HepG2 (cell line): ENCODE data around the gene MEIS1. TPM values are rescaled to one million over a fixed set of nuclear protein-coding genes. Genes with fewer than 3 reads are reported as not detected.

Experiments
- ATAC-seq: fragments of 200-7000 bp; cut with Tn5 transposase; 3 replicates; pipeline ENCODE4 v1.9.1; 2020; ENCODE audit warnings: mild to moderate bottlenecking, moderate library complexity
- BruUV-seq: library from RNA; stranded (reverse); fragments of 400-500 nt; replicated peaks from 2 replicates; lab custom pipeline; 2021; lab: Mats Ljungman, UMichigan
- CTCF ChIA-PET: fragments of 300-600 bp; formaldehyde crosslinking; extraction: SDS; loops from one replicate; lab custom pipeline; 2021; ENCODE audit warnings: low total read pairs, inconsistent platforms, low intra/inter-chr PET ratio; lab: Yijun Ruan, JAX
- POLR2A ChIA-PET: fragments of 350-600 bp; sonication (Branson Sonifier 250); formaldehyde crosslinking; loops from one replicate; lab custom pipeline; 2020; ENCODE audit warnings: antibody characterized with exemption, inconsistent platforms; lab: Yijun Ruan, JAX
- DNase-seq: peaks from one replicate; pipeline ENCODE4 v3.0.0-alpha.2; 2015; ENCODE audit warnings: low spot score
- FAIRE-seq: peaks from 3 replicates; lab custom pipeline; 2011; peaks lifted over from hg19 to GRCh38; lab: Jason Lieb, UNC
- H2AFZ ChIP-seq: one replicate; pipeline ENCODE4 v1.6.1; 2011; ENCODE audit warnings: low read length, inconsistent platforms
- H3K27ac ChIP-seq: fragments of 300-600 bp; 3 replicates; pipeline ENCODE4 v1.8.0; 2011; ENCODE audit warnings: mixed run types, mild to moderate bottlenecking, mixed read lengths, low read length, inconsistent platforms; ENCODE audit not compliant: insufficient read depth; ENCODE audit errors: extremely low read length
- H3K27me3 ChIP-seq, 2 experiments: fragments of 200-600 bp in 1 of 2; 2 replicates in 1 of 2; 3 replicates in 1 of 2; pipeline versions ENCODE4 v1.6.0 to v1.8.0; 2011; ENCODE audit warnings: low read length in 2 of 2, mild to moderate bottlenecking in 2 of 2, moderate library complexity in 2 of 2, inconsistent platforms in 1 of 2; ENCODE audit not compliant: insufficient read depth in 2 of 2, control insufficient read depth in 1 of 2
- H3K36me3 ChIP-seq, 2 experiments: fragments of 200-600 bp in 1 of 2; replicated peaks in 1 of 2; 2 replicates in 1 of 2; 3 replicates in 1 of 2; pipeline versions ENCODE4 v1.5.1 to v1.8.0; 2011; ENCODE audit warnings: low read length in 2 of 2, inconsistent platforms in 1 of 2; ENCODE audit not compliant: insufficient read depth in 2 of 2, control insufficient read depth in 1 of 2
- H3K4me1 ChIP-seq: 2 replicates; pipeline ENCODE4 v1.5.1; 2012; ENCODE audit warnings: low read length, inconsistent platforms; ENCODE audit not compliant: insufficient read depth
- H3K4me2 ChIP-seq: 2 replicates; pipeline ENCODE4 v1.6.0; 2011; ENCODE audit warnings: low read depth, low read length, inconsistent platforms
- H3K4me3 ChIP-seq, 3 experiments: fragments of 200-600 bp in 1 of 3; sonication (generic), shearing (Covaris generic) in 1 of 3; replicated peaks in 1 of 3; 2 replicates each; pipeline ENCODE4 v1.5.1; 2011 to 2016; ENCODE audit warnings: low read length in 3 of 3, inconsistent platforms in 2 of 3, low read depth in 2 of 3, mild to moderate bottlenecking in 2 of 3, control low read depth in 1 of 3, mixed read lengths in 1 of 3; ENCODE audit not compliant: insufficient read depth in 1 of 3
- H3K79me2 ChIP-seq: one replicate; pipeline ENCODE4 v1.6.1; 2011; ENCODE audit warnings: low read length, inconsistent platforms; ENCODE audit not compliant: insufficient read depth
- H3K9ac ChIP-seq: 2 replicates; pipeline ENCODE4 v1.6.0; 2011; ENCODE audit warnings: mild to moderate bottlenecking, low read depth, low read length, inconsistent platforms; ENCODE audit not compliant: insufficient read depth
- H3K9me3 ChIP-seq: 2 replicates; pipeline ENCODE4 v1.5.1; 2012; ENCODE audit warnings: mild to moderate bottlenecking, low read length
- H4K20me1 ChIP-seq: 2 replicates; pipeline ENCODE4 v1.6.0; 2011; ENCODE audit warnings: inconsistent platforms, mild to moderate bottlenecking, low read length, moderate library complexity; ENCODE audit not compliant: insufficient read depth
- CREM ChIP-seq, 2 experiments: sonication (generic) in 1 of 2; formaldehyde crosslinking in 1 of 2; IDR thresholded peaks; 2 replicates each; pipeline versions ENCODE4 v1.4.0 to v1.6.1; 2016 to 2020; ENCODE audit warnings: antibody characterized with exemption in 1 of 2, mild to moderate bottlenecking in 1 of 2, missing genetic modification reagents in 1 of 2
- ESRRA ChIP-seq: sonication (generic); formaldehyde crosslinking; IDR thresholded peaks from 2 replicates; pipeline ENCODE4 v1.5.1; 2020; ENCODE audit warnings: mild to moderate bottlenecking, low read depth, missing genetic modification reagents
- HDAC6 ChIP-seq: fragments of 200-600 bp; sonication (generic); IDR thresholded peaks from 2 replicates; pipeline ENCODE4 v1.7.0; 2017; ENCODE audit warnings: mild to moderate bottlenecking, antibody characterized with exemption, low read length, low read depth
- HNRNPLL ChIP-seq: fragments of 200-400 bp; formaldehyde crosslinking; IDR thresholded peaks from 2 replicates; pipeline ENCODE4 v1.6.1; 2017; ENCODE audit warnings: mild to moderate bottlenecking, low read depth, low read length; ENCODE audit not compliant: poor library complexity, severe bottlenecking
- KDM3A ChIP-seq: IDR thresholded peaks from 2 replicates; pipeline ENCODE4 v1.6.1; 2018; ENCODE audit warnings: low read depth, missing compliant biosample characterization
- KLF11 ChIP-seq: IDR thresholded peaks from 2 replicates; pipeline ENCODE4 v1.6.1; 2016; ENCODE audit warnings: missing compliant biosample characterization
- NR3C1 ChIP-seq: sonication (generic); formaldehyde crosslinking; IDR thresholded peaks from 2 replicates; pipeline ENCODE4 v1.4.0; 2020; ENCODE audit warnings: missing genetic modification reagents
- RARG ChIP-seq: sonication (generic); formaldehyde crosslinking; IDR thresholded peaks from 2 replicates; pipeline ENCODE4 v1.4.0; 2020; ENCODE audit warnings: low read depth, mild to moderate bottlenecking, missing genetic modification reagents
- ZNF121 ChIP-seq: sonication (generic); formaldehyde crosslinking; IDR thresholded peaks from 2 replicates; pipeline ENCODE4 v1.5.0; 2020; ENCODE audit warnings: mild to moderate bottlenecking, missing genetic modification reagents
- ZNF292 ChIP-seq: sonication (generic); formaldehyde crosslinking; IDR thresholded peaks from 2 replicates; pipeline ENCODE4 v1.8.1; 2022; ENCODE audit warnings: mild to moderate bottlenecking, low read depth, missing genetic modification reagents, borderline replicate concordance
- ZNF430 ChIP-seq: sonication (generic); formaldehyde crosslinking; IDR thresholded peaks from 2 replicates; pipeline ENCODE4 v1.9.0; 2021; ENCODE audit warnings: mild to moderate bottlenecking, missing genetic modification reagents
- ZNF839 ChIP-seq: sonication (generic); formaldehyde crosslinking; IDR thresholded peaks from 2 replicates; pipeline ENCODE4 v1.4.0; 2020; ENCODE audit warnings: missing genetic modification reagents, mild to moderate bottlenecking, borderline replicate concordance
- WGBS: methylation state at CpG from one replicate; pipeline ENCODE4 v1.1.6; 2017; ENCODE audit warnings: low lambda C conversion rate; 5-methylcytosine and 5-hydroxymethylcytosine counted together
- in situ Hi-C: cut with HindIII; loops from 2 replicates; pipeline ENCODE4 v1.10.0; 2017; ENCODE audit warnings: low pct_unique_long_range_greater_than_20kb; ENCODE audit not compliant: extremely low pct_ligation_motif_present
- intact Hi-C: fragments of 100-400 bp; cut with micrococcal nuclease; formaldehyde crosslinking; loops from one replicate; pipeline ENCODE4 v1.10.0; 2022; ENCODE audit not compliant: unreplicated experiment
- polyA plus RNA-seq, 8 experiments: library from polyadenylated mRNA; depleted of rRNA in 3 of 8; stranded (reverse) in 7 of 8; unstranded in 1 of 8; fragments of >200 nt; fragmentation: Illumina TruSeq in 4 of 8; extraction: Trizol in 4 of 8; gene quantifications; 2 replicates each; pipeline versions ENCODE4 v1.2.1 to v1.2.3, GENCODE V29; 2011 to 2016; ENCODE audit warnings: low read depth in 4 of 8, missing spikeins in 1 of 8, mixed read lengths in 1 of 8; ENCODE audit not compliant: insufficient read depth in 1 of 8
- total RNA-seq, 5 experiments: library from RNA; depleted of rRNA; stranded (reverse); fragments of >200 nt; fragmentation: Illumina TruSeq; extraction: Trizol; gene quantifications; 2 replicates each; pipeline ENCODE4 v1.2.3, GENCODE V29; 2016; ENCODE audit warnings: low read depth in 1 of 5
- TF ChIP-seq, protein P1 (sequence below): sonication (generic); formaldehyde crosslinking; IDR thresholded peaks from 2 replicates; pipeline ENCODE4 v1.9.0; 2021; ENCODE audit warnings: mild to moderate bottlenecking, missing genetic modification reagents
- TF ChIP-seq, protein P2 (sequence below): IDR thresholded peaks from 2 replicates; pipeline ENCODE4 v1.6.1; 2016; ENCODE audit warnings: mild to moderate bottlenecking, missing biosample characterization, missing genetic modification reagents
- TF ChIP-seq, protein P3 (sequence below): IDR thresholded peaks from 2 replicates; pipeline ENCODE4 v1.6.1; 2012; ENCODE audit warnings: inconsistent platforms
- TF ChIP-seq, protein P4 (sequence below): sonication (generic); formaldehyde crosslinking; IDR thresholded peaks from 2 replicates; pipeline ENCODE4 v1.8.1; 2022; ENCODE audit warnings: low read depth, mild to moderate bottlenecking, missing genetic modification reagents

MEIS1 gene
- total and polyA plus RNA-seq, 2 of the 13 experiments (the other 11 are each of a cell fraction or from before 2014, with no cell fraction given): 3.8 to 6.0 TPM

DNA sequence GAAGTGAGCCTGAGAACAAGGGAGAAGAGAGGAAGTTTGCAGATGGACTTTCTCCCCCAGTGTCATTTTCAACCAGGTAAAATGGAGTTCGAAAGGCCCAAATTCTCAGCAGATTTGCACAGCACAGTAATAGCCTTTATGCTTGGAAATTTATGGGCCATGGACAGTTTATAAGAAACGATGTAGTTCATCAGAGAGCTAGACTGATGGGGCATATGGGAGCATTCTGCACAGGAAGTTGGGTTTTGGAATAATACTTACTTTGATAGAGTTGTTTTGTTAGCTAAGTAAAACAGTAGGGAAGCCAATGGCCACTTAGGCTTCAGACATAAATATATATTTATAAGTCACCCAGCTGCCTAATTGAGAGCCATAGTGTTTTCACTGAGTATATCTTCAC lies 169.4 kb downstream of the MEIS1 start:
- Histone ChIP-seq H3K27me3 (no peaks in the 10 kb centered on the region), H3K36me3 (no peaks in the 10 kb centered on the region), H2AFZ (no peak overlapping the region), H3K4me3 (no peak overlapping the region), H4K20me1 (no peaks in the 10 kb centered on the region), H3K79me2 (no peaks in the 10 kb centered on the region), H3K27ac (no peak overlapping the region), H3K9me3 (no peaks in the 10 kb centered on the region), H3K4me2 (no peak overlapping the region), H3K4me1 (no peaks in the 10 kb centered on the region), H3K9ac (no peak overlapping the region)
- in situ Hi-C loops (no loop called here), intact Hi-C loops (no loop called here)
- FAIRE-seq: no peak
- no peak for DNase-seq
- BruUV-seq: no TSS peak
- POLR2A ChIA-PET: no interaction called here
- WGBS: 2% methylated on average over 2 of the region's 2 CpGs
- CTCF ChIA-PET: no interaction called here
- no peak for ATAC-seq
- TF ChIP-seq, protein P1, sequence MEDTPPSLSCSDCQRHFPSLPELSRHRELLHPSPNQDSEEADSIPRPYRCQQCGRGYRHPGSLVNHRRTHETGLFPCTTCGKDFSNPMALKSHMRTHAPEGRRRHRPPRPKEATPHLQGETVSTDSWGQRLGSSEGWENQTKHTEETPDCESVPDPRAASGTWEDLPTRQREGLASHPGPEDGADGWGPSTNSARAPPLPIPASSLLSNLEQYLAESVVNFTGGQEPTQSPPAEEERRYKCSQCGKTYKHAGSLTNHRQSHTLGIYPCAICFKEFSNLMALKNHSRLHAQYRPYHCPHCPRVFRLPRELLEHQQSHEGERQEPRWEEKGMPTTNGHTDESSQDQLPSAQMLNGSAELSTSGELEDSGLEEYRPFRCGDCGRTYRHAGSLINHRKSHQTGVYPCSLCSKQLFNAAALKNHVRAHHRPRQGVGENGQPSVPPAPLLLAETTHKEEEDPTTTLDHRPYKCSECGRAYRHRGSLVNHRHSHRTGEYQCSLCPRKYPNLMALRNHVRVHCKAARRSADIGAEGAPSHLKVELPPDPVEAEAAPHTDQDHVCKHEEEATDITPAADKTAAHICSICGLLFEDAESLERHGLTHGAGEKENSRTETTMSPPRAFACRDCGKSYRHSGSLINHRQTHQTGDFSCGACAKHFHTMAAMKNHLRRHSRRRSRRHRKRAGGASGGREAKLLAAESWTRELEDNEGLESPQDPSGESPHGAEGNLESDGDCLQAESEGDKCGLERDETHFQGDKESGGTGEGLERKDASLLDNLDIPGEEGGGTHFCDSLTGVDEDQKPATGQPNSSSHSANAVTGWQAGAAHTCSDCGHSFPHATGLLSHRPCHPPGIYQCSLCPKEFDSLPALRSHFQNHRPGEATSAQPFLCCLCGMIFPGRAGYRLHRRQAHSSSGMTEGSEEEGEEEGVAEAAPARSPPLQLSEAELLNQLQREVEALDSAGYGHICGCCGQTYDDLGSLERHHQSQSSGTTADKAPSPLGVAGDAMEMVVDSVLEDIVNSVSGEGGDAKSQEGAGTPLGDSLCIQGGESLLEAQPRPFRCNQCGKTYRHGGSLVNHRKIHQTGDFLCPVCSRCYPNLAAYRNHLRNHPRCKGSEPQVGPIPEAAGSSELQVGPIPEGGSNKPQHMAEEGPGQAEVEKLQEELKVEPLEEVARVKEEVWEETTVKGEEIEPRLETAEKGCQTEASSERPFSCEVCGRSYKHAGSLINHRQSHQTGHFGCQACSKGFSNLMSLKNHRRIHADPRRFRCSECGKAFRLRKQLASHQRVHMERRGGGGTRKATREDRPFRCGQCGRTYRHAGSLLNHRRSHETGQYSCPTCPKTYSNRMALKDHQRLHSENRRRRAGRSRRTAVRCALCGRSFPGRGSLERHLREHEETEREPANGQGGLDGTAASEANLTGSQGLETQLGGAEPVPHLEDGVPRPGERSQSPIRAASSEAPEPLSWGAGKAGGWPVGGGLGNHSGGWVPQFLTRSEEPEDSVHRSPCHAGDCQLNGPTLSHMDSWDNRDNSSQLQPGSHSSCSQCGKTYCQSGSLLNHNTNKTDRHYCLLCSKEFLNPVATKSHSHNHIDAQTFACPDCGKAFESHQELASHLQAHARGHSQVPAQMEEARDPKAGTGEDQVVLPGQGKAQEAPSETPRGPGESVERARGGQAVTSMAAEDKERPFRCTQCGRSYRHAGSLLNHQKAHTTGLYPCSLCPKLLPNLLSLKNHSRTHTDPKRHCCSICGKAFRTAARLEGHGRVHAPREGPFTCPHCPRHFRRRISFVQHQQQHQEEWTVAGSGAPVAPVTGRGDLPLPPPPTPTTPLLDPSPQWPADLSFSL (CRISPR knock-in tag): no peak
- TF ChIP-seq, protein P2, sequence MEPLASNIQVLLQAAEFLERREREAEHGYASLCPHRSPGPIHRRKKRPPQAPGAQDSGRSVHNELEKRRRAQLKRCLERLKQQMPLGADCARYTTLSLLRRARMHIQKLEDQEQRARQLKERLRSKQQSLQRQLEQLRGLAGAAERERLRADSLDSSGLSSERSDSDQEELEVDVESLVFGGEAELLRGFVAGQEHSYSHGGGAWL: no peak
- TF ChIP-seq ESRRA (CRISPR knock-in tag) (no peak), ZNF839 (CRISPR knock-in tag) (no peak), ZNF121 (no peak), RARG (CRISPR knock-in tag) (no peak), KLF11 (CRISPR knock-in tag) (no peak), KDM3A (CRISPR knock-in tag) (no peak), ZNF292 (no peak), CREM (IDR thresholded peaks at IDR 0.05) (no peak), CREM (CRISPR knock-in tag; IDR thresholded peaks at IDR 0.05) (no peak), HNRNPLL (no peak), HDAC6 (no peak), ZNF430 (no peak), NR3C1 (no peak)
- TF ChIP-seq, protein P3, sequence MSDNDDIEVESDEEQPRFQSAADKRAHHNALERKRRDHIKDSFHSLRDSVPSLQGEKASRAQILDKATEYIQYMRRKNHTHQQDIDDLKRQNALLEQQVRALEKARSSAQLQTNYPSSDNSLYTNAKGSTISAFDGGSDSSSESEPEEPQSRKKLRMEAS: no peak
- TF ChIP-seq, protein P4, sequence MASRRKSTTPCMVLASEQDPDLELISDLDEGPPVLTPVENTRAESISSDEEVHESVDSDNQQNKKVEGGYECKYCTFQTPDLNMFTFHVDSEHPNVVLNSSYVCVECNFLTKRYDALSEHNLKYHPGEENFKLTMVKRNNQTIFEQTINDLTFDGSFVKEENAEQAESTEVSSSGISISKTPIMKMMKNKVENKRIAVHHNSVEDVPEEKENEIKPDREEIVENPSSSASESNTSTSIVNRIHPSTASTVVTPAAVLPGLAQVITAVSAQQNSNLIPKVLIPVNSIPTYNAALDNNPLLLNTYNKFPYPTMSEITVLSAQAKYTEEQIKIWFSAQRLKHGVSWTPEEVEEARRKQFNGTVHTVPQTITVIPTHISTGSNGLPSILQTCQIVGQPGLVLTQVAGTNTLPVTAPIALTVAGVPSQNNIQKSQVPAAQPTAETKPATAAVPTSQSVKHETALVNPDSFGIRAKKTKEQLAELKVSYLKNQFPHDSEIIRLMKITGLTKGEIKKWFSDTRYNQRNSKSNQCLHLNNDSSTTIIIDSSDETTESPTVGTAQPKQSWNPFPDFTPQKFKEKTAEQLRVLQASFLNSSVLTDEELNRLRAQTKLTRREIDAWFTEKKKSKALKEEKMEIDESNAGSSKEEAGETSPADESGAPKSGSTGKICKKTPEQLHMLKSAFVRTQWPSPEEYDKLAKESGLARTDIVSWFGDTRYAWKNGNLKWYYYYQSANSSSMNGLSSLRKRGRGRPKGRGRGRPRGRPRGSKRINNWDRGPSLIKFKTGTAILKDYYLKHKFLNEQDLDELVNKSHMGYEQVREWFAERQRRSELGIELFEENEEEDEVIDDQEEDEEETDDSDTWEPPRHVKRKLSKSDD: no peak
